ENCODE measurements around the gene TSKU. TPM values are rescaled to one million over a fixed set of nuclear protein-coding genes. Genes with fewer than 3 reads are reported as not detected.
A peak's percentile ranks its signal among the peaks of the same experiment; 100 is the strongest.

Gene TSKU
- total RNA-seq, 2 donors from 2014 or later: 18.7 to 46.6 TPM

DNA sequence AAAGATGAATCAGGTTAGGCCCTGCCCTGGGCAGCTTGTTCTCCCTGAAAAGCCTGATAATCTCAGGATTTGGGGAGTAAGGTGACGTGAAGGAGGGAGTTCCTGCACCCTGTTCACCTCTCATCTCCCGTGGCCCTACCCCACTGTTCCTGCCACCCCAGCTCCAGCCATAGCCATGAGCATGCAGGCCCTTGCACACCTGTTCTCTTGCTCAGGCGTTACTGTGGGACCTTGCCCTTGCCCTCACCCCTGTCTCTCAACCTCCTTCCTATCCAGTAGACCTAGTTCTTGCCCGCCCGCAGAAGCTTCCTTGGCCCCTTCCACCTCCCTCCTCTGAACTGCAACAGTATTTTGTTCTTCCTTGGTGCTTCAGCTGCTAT lies 15.0 kb downstream of the TSKU start:
- Histone ChIP-seq H3K4me3 (no peak overlapping the region), H3K27me3 (no peaks in the 10 kb centered on the region), H3K4me1 (peaks cover 0 to 26% of the 10 kb centered on the region in 2 donors), H3K36me3 (peaks cover 10% of the 10 kb centered on the region), H3K9me3 (no peaks in the 10 kb centered on the region), H3K27ac (no peak overlapping the region)
- no peak for DNase-seq (ENCODE audit: low spot score)
- TF ChIP-seq, protein P1, sequence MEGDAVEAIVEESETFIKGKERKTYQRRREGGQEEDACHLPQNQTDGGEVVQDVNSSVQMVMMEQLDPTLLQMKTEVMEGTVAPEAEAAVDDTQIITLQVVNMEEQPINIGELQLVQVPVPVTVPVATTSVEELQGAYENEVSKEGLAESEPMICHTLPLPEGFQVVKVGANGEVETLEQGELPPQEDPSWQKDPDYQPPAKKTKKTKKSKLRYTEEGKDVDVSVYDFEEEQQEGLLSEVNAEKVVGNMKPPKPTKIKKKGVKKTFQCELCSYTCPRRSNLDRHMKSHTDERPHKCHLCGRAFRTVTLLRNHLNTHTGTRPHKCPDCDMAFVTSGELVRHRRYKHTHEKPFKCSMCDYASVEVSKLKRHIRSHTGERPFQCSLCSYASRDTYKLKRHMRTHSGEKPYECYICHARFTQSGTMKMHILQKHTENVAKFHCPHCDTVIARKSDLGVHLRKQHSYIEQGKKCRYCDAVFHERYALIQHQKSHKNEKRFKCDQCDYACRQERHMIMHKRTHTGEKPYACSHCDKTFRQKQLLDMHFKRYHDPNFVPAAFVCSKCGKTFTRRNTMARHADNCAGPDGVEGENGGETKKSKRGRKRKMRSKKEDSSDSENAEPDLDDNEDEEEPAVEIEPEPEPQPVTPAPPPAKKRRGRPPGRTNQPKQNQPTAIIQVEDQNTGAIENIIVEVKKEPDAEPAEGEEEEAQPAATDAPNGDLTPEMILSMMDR (IDR thresholded peaks at IDR 0.05): no peak

DNA sequence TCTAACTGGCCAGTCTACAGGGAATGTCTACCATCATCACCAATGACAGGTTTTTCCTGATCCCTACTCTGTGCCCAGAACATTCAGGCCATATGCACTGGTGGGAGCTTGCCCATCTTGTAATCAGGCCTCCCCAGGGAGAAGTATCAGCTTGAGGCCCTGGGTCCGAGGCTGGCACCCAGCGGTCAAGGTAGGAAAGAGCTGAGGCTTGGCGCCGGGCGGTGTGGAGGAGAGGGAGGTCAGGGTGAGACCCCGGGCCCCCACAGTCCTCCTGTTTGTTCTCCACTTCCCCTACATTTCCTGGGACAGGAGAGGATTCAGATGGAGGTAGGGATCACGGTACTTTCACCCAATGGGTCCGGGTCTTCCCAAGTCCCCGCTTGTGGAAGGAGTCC lies 15.5 kb downstream of the TSKU start:
- H3K4me3 ChIP-seq: peak overlapping the region in 1 of 2 donors; percentile 48
- TF ChIP-seq, protein P1 (IDR thresholded peaks at IDR 0.05): no peak
- no peak for DNase-seq (ENCODE audit: low spot score)

DNA sequence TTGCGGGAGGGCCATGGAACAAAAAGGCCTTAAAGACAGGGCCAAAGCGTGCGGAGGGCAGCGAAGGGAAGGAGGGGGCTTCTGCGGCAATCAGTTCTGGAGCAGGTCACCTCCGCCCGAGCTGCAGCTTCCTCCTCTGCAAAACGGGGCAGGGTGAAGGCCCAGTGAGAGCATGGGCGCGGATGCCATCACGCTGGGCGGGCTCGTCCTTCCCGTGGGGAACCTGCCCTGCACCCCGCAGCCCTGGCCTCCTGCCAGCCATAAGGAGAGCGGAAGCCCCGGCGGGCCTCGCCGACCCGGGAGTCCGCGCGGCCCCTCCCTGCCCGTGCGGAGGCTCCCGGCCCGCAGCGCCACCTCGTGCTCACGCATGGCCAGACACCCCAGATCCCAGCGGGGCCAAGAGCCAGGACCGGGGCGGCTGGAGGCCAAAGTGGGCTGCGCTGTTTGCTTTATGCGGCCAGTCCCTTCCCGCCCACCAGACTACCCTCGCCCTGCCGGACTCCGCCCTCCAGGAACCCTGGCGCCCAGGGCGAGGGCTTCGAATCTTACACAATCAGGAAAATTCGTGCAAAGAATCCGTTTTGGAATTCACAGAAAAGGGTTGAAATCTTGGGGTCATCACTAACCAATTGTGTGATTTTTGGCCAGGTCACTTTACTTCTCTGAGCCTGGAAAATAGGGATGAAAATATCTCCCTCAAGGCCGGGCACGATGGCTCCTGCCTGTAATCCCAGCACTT lies 16.1 kb downstream of the TSKU start:
- Histone ChIP-seq H3K36me3 (peaks cover 10% of the 10 kb centered on the region), H3K27ac (peak overlapping the region; percentile 49 to 51), H3K4me1 (peaks cover 0 to 18% of the 10 kb centered on the region in 2 donors), H3K27me3 (no peaks in the 10 kb centered on the region), H3K4me3 (peak overlapping the region in 1 of 2 donors; percentile 48), H3K9me3 (no peaks in the 10 kb centered on the region)
- TF ChIP-seq, protein P1 (IDR thresholded peaks at IDR 0.05): peak; percentile 87 to 99
- peak; percentile 94 for DNase-seq (ENCODE audit: low spot score)

More for the DNA sequence above, 15.5 kb downstream of the TSKU start:
- peaks cover 10% of the 10 kb centered on the region for H3K36me3 ChIP-seq
- H3K4me1 ChIP-seq: peaks cover 0 to 22% of the 10 kb centered on the region in 2 donors
- H3K9me3 ChIP-seq: no peaks in the 10 kb centered on the region
- H3K27me3 ChIP-seq: no peaks in the 10 kb centered on the region
- H3K27ac ChIP-seq: peak overlapping the region; percentile 49 to 51

DNA sequence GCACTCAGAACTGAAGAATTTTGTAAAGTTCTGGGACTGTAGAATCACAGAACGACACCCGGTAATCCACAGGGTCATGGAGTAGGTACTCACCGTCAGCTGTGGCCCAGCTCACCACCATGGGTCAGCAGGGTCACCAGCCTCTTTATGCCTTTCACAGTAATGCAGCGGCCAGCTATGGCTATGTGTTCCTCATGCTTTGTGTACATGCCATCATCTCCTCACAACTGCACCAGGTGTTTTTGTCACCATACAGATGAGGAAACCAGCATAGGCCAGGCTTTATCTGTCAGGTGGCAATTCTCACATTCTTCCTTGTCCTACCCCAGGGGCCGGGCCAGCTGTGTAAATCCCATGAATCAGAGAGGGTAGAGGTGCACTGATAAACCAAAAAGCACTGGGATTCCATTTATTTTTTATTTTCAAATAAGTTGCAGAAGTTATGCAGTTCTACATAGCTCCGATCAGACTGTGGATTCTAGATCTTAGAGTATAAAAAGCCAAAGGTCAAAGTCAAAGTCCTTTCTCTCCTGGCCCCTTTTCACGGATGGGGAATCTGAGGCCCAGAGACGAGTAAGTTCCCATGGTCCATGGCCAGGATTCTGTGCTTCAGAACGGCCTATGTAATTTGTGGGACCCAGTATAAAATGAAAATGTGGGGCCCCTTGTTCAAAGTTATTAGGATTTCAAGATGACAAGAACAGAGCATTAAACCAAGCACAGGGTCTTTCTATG lies 17.5 kb downstream of the TSKU start:
- Histone ChIP-seq H3K4me3 (no peak overlapping the region), H3K36me3 (peaks cover 9% of the 10 kb centered on the region), H3K9me3 (no peaks in the 10 kb centered on the region), H3K4me1 (peaks cover 0 to 18% of the 10 kb centered on the region in 2 donors), H3K27me3 (no peaks in the 10 kb centered on the region), H3K27ac (no peak overlapping the region)
- DNase-seq (ENCODE audit: low spot score): peak; percentile 54
- TF ChIP-seq, protein P1 (IDR thresholded peaks at IDR 0.05): no peak

DNA sequence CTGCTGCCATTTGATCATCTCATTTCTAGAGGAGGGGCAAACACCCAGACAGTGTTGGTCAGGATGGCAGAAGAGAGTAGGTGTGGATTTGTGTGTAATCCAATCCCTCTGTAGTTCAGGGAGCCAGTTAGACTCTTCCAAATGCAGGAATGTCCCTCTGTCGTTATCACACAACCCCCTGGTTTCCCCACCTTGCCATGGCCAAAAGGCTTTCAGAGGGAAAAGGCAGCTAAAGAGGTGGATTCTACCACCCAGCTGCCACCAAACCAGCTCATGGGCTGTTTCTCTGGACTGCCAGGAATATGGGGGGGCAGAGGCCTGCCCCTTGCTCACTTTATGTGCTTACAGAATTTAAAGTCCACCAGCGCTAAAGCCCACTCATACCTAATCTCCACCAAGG lies 18.1 kb downstream of the TSKU start:
- DNase-seq (ENCODE audit: low spot score): peak; percentile 50
- Histone ChIP-seq H3K27me3 (no peaks in the 10 kb centered on the region), H3K4me3 (no peak overlapping the region), H3K27ac (no peak overlapping the region), H3K4me1 (peaks cover 0 to 18% of the 10 kb centered on the region in 2 donors), H3K36me3 (peaks cover 3% of the 10 kb centered on the region), H3K9me3 (no peaks in the 10 kb centered on the region)
- TF ChIP-seq, protein P1 (IDR thresholded peaks at IDR 0.05): no peak

All from right atrium auricular region (tissue), 2 donors.